ENCODE measurements around the gene RAD51C. TPM values are rescaled to one million over a fixed set of nuclear protein-coding genes. Genes with fewer than 3 reads are reported as not detected.
A peak's percentile ranks its signal among the peaks of the same experiment; 100 is the strongest.

The RAD51C gene
- total RNA-seq, 2 donors from 2014 or later, result 18.0 to 26.5 TPM

GRCh38 chr17:58755577-58756245, 63.3 kb downstream of the RAD51C start, which contains the start of gene PPM1E:
Gene PPM1E, plus strand, starts transcription at chr17:58755854.
- Mint-ChIP-seq H3K27ac (no peak within 1 kb of the TSS), H3K4me3 (peak within 1 kb of the TSS; percentile 70), H3K4me1 (peaks cover 7% of the 10 kb centered on the region), H3K27me3 (ENCODE audit: insufficient read depth) (peaks cover 44% of the 10 kb centered on the region), H3K9me3 (no peaks in the 10 kb centered on the region), H3K36me3 (ENCODE audit: low read depth) (no peaks in the 10 kb centered on the region)
- peak; percentile 97 for DNase-seq
- TF ChIP-seq CTCF (conservative IDR thresholded peaks at IDR 0.05), result no peak
- whole genome bisulfite sequencing, 2 experiments (ENCODE audit: insufficient coverage in 1 of 2, insufficient read length in 1 of 2), result 1 to 2% methylated on average over 46 to 71 of the region's 71 CpGs
- Histone ChIP-seq H3K9me3 (ENCODE audit: control insufficient read depth, low read length) (no peaks in the 10 kb centered on the region), H3K36me3 (ENCODE audit: control insufficient read depth, insufficient read depth, low read length) (no peaks in the 10 kb centered on the region), H3K27ac (ENCODE audit: low read depth, low read length) (peak within 1 kb of the TSS; percentile 75), H3K9ac (ENCODE audit: extremely low read depth, low read length, poor library complexity, severe bottlenecking) (no peak within 1 kb of the TSS), H3K27me3 (ENCODE audit: control insufficient read depth, insufficient read depth, low read length, poor library complexity, severe bottlenecking) (peaks cover 47% of the 10 kb centered on the region), H3K4me1 (ENCODE audit: control insufficient read depth, insufficient read depth, low read length) (no peaks in the 10 kb centered on the region), H3K4me3 (ENCODE audit: low read length) (peak within 1 kb of the TSS; percentile 78)

- Mint-ChIP-seq H3K9me3 (no peaks in the 10 kb centered on the region), H3K4me1 (peaks cover 7% of the 10 kb centered on the region), H3K27ac (no peak overlapping the region), H3K36me3 (ENCODE audit: low read depth) (no peaks in the 10 kb centered on the region), H3K4me3 (peak overlapping the region; percentile 70), H3K27me3 (ENCODE audit: insufficient read depth) (peaks cover 44% of the 10 kb centered on the region)
- Histone ChIP-seq H3K4me1 (ENCODE audit: control insufficient read depth, insufficient read depth, low read length) (no peaks in the 10 kb centered on the region), H3K9me3 (ENCODE audit: control insufficient read depth, low read length) (no peaks in the 10 kb centered on the region), H3K36me3 (ENCODE audit: control insufficient read depth, insufficient read depth, low read length) (no peaks in the 10 kb centered on the region), H3K27ac (ENCODE audit: low read depth, low read length) (peak overlapping the region; percentile 75), H3K4me3 (ENCODE audit: low read length) (peak overlapping the region; percentile 78), H3K9ac (ENCODE audit: extremely low read depth, low read length, poor library complexity, severe bottlenecking) (no peak overlapping the region), H3K27me3 (ENCODE audit: control insufficient read depth, insufficient read depth, low read length, poor library complexity, severe bottlenecking) (peaks cover 49% of the 10 kb centered on the region)
- TF ChIP-seq CTCF (conservative IDR thresholded peaks at IDR 0.05), result no peak
- DNase-seq, result peak; percentile 76
- WGBS, 2 experiments (ENCODE audit: insufficient coverage in 1 of 2, insufficient read length in 1 of 2), result 1 to 11% methylated on average over 3 to 70 of the region's 72 CpGs
Measured at GRCh38 chr17:58756246-58757161, 64.1 kb downstream of the RAD51C start.

- Histone ChIP-seq H3K27ac (ENCODE audit: low read depth, low read length) (no peak overlapping the region), H3K4me3 (ENCODE audit: low read length) (peak overlapping the region; percentile 78), H3K9me3 (ENCODE audit: control insufficient read depth, low read length) (no peaks in the 10 kb centered on the region), H3K27me3 (ENCODE audit: control insufficient read depth, insufficient read depth, low read length, poor library complexity, severe bottlenecking) (peaks cover 49% of the 10 kb centered on the region), H3K4me1 (ENCODE audit: control insufficient read depth, insufficient read depth, low read length) (no peaks in the 10 kb centered on the region), H3K9ac (ENCODE audit: extremely low read depth, low read length, poor library complexity, severe bottlenecking) (no peak overlapping the region), H3K36me3 (ENCODE audit: control insufficient read depth, insufficient read depth, low read length) (no peaks in the 10 kb centered on the region)
- Mint-ChIP-seq H3K9me3 (no peaks in the 10 kb centered on the region), H3K27ac (no peak overlapping the region), H3K4me3 (peak overlapping the region; percentile 70), H3K27me3 (ENCODE audit: insufficient read depth) (peaks cover 44% of the 10 kb centered on the region), H3K36me3 (ENCODE audit: low read depth) (no peaks in the 10 kb centered on the region), H3K4me1 (peaks cover 7% of the 10 kb centered on the region)
- DNase-seq, result no peak
- WGBS, 2 experiments (ENCODE audit: insufficient coverage in 1 of 2, insufficient read length in 1 of 2), result 73 to 78% methylated on average over 3 to 5 of the region's 5 CpGs
- TF ChIP-seq CTCF (conservative IDR thresholded peaks at IDR 0.05), result no peak
Measured at GRCh38 chr17:58757162-58757613, 64.8 kb downstream of the RAD51C start.

Measured in endodermal cell (in vitro differentiated cells).